ENCODE measurements around the gene ARRDC1. TPM values are rescaled to one million over a fixed set of nuclear protein-coding genes. Genes with fewer than 3 reads are reported as not detected.

The ARRDC1 gene
- total and polyA plus RNA-seq, 9 of the 15 experiments (the other 6 are each of a cell fraction or from before 2014, with no cell fraction given) = 0.21 to 45.3 (median 18.6) TPM

- H3K4me1 ChIP-seq (replicated peaks in 1 of 2; ENCODE audit: control insufficient read depth in 2 of 2, insufficient read depth in 2 of 2, low read length in 2 of 2) = peaks cover 2 to 5% of the 10 kb centered on the region in 2 experiments; a peak in 3 of 5 replicates
- no peaks in the 10 kb centered on the region for H3K9me1 ChIP-seq (ENCODE audit: control insufficient read depth, insufficient read depth, low read length)
- peaks cover 5% of the 10 kb centered on the region; the same call in 1 of the 2 replicates for H4K20me1 ChIP-seq (replicated peaks; ENCODE audit: control insufficient read depth, insufficient read depth, low read length)
- TF ChIP-seq CTBP1 (IDR thresholded peaks at IDR 0.05; ENCODE audit: borderline replicate concordance) (no peak), ZNF175 (CRISPR knock-in tag; IDR thresholded peaks at IDR 0.05; ENCODE audit: low read depth) (no peak), ZNF764 (CRISPR knock-in tag; IDR thresholded peaks at IDR 0.05; ENCODE audit: low read depth) (no peak), NBN (IDR thresholded peaks at IDR 0.05; ENCODE audit: low read depth) (no peak), ZNF398 (CRISPR knock-in tag; IDR thresholded peaks at IDR 0.05) (no peak), POLR2B (IDR thresholded peaks at IDR 0.05; ENCODE audit: low read depth, partially characterized antibody) (no peak), CBFA2T3 (IDR thresholded peaks at IDR 0.05) (no peak), BDP1 (IDR thresholded peaks at IDR 0.05; ENCODE audit: insufficient read depth, insufficient read length) (no peak)
- TF ChIP-seq, protein P1, sequence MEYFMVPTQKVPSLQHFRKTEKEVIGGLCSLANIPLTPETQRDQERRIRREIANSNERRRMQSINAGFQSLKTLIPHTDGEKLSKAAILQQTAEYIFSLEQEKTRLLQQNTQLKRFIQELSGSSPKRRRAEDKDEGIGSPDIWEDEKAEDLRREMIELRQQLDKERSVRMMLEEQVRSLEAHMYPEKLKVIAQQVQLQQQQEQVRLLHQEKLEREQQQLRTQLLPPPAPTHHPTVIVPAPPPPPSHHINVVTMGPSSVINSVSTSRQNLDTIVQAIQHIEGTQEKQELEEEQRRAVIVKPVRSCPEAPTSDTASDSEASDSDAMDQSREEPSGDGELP (CRISPR knock-in tag; IDR thresholded peaks at IDR 0.05; ENCODE audit: borderline replicate concordance) = no peak
- ChIA-PET CTCF (ENCODE audit: low intra/inter-chr PET ratio) (no interaction called here), POLR2A (interaction anchor here (0.7 kb wide), 1 partner anchor 149 kb away, joined by 3 read pairs; no protein-coding TSS in a partner anchor)
- BruUV-seq (replicated peaks) = no TSS peak
- H3K4me2 ChIP-seq (ENCODE audit: insufficient read depth, low read length) = no peak overlapping the region
- in situ Hi-C loops (cut with MboI) = no loop called here
- H3K27me3 ChIP-seq (ENCODE audit: control insufficient read depth in 2 of 2, insufficient read depth in 2 of 2, low read length in 2 of 2) = no peaks in the 10 kb centered on the region
- no peak overlapping the region for H3K9ac ChIP-seq (ENCODE audit: insufficient read depth in 1 of 2, low read depth in 2 of 2, low read length in 2 of 2)
- no peak for ATAC-seq
- no peak overlapping the region for H3K4me3 ChIP-seq
- no peak overlapping the region for H3K27ac ChIP-seq (ENCODE audit: extremely low read depth, low read depth, low read length)
- no peak for FAIRE-seq
- no peak for DNase-seq (ENCODE audit: extremely low read depth in 1 of 4, low spot score in 3 of 4)
- H3K9me3 ChIP-seq (replicated peaks; ENCODE audit: control insufficient read depth, insufficient read depth, low read depth, low read length) = no peaks in the 10 kb centered on the region
- H2AFZ ChIP-seq (ENCODE audit: low read depth, low read length) = no peak overlapping the region
- peaks cover 82% of the 10 kb centered on the region for H3K36me3 ChIP-seq (ENCODE audit: control insufficient read depth, insufficient read depth, low read length)
- peaks cover 4% of the 10 kb centered on the region; the same call in 2 of the 3 replicates for H3K79me2 ChIP-seq (ENCODE audit: control insufficient read depth, insufficient read depth, low read length)
- intact Hi-C loops (cut with micrococcal nuclease) = loop anchor here (10.0 kb wide), 1 partner anchor 117 kb away; no protein-coding TSS in a partner anchor
- 98% methylated on average over 3 of the region's 4 CpGs for WGBS (ENCODE audit: insufficient coverage, low coverage, missing lambda C conversion rate)
Measured at GRCh38 chr9:137558127-137558526, 47.4 kb upstream of the ARRDC1 start.

All from K562 (cell line).